ENCODE measurements around the gene PXK. TPM values are rescaled to one million over a fixed set of nuclear protein-coding genes. Genes with fewer than 3 reads are reported as not detected.
A peak's percentile ranks its signal among the peaks of the same experiment; 100 is the strongest.

Gene PXK
- total RNA-seq, 1 donor = 57.9 TPM

DNA sequence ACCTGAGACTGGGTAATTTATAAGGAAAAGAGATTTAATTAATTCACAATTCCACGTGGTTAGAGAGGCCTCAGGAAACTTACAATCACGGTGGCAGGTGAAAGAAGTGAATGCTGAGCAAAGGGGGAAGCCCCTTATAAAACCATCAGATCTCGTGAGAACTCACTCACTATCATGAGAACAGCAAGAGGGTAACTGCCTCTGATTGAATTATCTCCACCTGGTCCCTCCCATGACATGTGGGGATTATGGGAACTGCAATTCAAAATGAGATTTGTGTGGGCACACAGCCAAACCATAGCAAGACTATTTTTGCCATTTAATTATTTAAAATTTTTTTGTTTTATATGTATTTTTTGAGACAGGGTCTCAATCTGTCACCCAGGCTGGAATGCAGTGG lies 132.2 kb downstream of the PXK start:
- TF ChIP-seq, protein P1, sequence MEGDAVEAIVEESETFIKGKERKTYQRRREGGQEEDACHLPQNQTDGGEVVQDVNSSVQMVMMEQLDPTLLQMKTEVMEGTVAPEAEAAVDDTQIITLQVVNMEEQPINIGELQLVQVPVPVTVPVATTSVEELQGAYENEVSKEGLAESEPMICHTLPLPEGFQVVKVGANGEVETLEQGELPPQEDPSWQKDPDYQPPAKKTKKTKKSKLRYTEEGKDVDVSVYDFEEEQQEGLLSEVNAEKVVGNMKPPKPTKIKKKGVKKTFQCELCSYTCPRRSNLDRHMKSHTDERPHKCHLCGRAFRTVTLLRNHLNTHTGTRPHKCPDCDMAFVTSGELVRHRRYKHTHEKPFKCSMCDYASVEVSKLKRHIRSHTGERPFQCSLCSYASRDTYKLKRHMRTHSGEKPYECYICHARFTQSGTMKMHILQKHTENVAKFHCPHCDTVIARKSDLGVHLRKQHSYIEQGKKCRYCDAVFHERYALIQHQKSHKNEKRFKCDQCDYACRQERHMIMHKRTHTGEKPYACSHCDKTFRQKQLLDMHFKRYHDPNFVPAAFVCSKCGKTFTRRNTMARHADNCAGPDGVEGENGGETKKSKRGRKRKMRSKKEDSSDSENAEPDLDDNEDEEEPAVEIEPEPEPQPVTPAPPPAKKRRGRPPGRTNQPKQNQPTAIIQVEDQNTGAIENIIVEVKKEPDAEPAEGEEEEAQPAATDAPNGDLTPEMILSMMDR (IDR thresholded peaks at IDR 0.05; ENCODE audit: insufficient read depth, low read depth, low read length) = no peak
- H3K4me3 ChIP-seq (ENCODE audit: low read depth, low read length) = no peak overlapping the region
- DNase-seq (ENCODE audit: low read depth) = no peak

DNA sequence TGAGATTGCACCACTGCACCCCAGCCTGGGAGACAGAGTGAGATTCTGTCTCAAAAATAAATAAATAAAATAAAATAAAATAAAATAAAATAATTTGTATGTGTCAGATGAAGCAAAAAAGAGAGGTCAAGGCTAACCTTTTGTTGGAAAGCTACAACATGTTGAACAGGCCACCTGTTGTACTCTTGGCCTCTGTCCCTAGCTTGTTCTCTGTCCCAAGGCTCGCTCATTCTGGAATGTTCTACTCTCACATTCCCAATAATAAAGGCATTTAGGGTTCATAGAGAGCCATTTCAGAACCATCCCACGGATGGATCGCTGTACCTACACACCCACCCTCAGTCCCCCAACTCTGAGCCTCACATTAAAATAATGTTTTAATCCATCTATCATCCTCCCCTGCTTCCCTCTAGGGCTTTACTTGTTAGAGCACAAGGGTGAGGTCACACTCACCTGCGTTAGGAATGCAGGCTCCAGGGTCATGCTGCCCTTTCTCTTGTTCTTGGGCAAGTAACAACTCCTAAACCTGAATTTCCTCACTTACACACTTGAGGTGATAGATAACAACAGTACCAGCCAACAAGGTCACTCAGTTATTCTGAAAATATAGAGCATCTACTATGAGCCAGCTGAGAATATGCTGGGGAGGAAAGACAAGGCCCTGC lies 134.3 kb downstream of the PXK start:
- H3K4me3 ChIP-seq (ENCODE audit: low read depth, low read length) = no peak overlapping the region
- no peak for DNase-seq (ENCODE audit: low read depth)
- TF ChIP-seq, protein P1 (IDR thresholded peaks at IDR 0.05; ENCODE audit: insufficient read depth, low read depth, low read length) = no peak

DNA sequence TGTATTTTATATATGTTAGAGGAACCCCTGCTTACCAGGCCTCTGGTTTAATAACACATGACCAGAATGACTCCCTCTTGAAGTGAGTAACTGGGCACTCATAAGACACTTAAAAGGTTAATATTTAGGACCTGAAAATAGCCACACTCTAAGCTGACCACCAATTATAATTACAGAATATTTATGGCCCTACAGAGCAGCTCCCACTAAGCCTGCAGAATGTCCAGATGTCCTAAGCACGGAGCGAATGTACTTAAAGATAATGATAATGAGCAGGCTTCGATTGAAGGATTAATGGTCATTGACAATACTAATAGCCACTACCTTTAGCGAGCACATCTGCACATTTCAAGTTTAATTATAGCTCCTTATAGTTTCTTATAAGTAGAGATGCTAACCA lies 136.4 kb downstream of the PXK start:
- peak; percentile 20 for DNase-seq (ENCODE audit: low read depth)
- H3K4me3 ChIP-seq (ENCODE audit: low read depth, low read length) = no peak overlapping the region
- TF ChIP-seq, protein P1 (IDR thresholded peaks at IDR 0.05; ENCODE audit: insufficient read depth, low read depth, low read length) = no peak

DNA sequence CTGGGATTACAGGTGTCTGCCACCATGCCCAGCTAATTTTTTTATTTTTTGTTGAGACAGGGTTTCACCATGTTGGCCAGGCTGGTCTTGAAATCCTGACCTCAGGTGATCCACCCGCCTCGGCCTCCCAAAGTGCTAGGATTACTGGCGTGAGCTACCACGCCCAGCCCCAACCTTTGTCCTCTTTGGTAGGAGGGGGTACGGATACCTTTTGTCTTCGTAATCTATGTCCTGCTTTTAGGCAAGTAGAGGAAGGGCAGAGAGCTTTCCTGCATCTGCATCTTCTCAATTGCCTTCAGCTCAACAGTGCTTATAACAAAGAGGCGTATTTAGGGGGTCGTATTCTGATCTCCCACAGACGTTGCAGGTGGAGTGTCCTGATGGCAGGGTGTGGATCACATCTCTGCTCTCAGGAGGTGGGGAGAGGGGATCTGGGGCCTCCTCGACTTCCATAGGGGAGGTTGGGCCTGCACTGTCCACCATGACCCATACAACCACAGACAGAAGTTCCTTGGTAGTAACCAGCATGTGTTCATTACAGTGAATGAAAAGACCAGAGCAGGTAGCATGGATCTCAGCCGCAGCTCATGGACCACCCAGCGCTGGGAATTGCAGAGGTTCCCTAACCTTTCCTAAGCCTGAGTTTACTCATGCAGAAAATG lies 137.8 kb downstream of the PXK start:
- TF ChIP-seq, protein P1 (IDR thresholded peaks at IDR 0.05; ENCODE audit: insufficient read depth, low read depth, low read length) = no peak
- no peak overlapping the region for H3K4me3 ChIP-seq (ENCODE audit: low read depth, low read length)
- no peak for DNase-seq (ENCODE audit: low read depth)

DNA sequence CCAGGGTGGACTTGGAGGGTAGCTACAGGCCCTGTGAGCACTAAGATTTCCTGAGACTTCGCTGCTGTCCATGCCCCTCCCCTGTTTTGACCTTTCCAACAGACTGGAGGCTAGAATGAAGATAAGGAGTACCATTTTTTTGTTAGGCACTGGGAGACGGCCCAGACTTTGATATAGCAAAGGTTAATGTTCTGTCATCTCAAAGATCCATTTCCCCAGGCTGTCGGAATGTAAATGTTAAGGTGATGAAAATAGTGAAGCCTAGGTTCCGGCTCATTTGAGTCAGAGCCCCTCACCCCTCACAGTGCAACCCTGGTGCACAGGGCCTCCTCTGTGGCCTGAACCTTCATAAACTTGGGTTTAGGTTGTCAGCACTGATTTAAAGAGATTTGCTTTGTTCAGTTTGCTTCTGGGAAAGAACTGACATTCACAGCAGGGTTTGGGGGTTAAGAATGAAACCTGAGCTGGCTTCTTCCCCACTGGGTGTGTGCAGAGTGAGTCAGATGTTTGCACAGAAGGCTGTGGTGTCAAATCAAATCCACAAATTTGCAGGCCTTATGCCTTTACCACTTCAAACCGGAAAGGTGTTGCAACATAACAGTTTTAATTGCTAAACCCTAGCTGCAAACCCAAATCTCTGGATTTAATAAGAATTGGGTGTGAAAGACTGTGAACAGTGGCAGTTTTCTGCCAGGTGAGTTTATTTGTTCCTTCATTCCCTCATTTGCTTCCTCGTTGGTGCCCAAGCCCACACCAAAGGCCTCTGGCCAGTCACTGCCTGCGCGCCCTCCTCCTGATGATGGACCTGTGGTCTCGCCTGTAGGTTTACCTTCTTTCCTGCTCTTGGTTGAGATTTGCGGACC lies 138.6 kb downstream of the PXK start:
- TF ChIP-seq, protein P1 (IDR thresholded peaks at IDR 0.05; ENCODE audit: insufficient read depth, low read depth, low read length) = no peak
- no peak overlapping the region for H3K4me3 ChIP-seq (ENCODE audit: low read depth, low read length)
- peak; percentile 96 for DNase-seq (ENCODE audit: low read depth)

DNA sequence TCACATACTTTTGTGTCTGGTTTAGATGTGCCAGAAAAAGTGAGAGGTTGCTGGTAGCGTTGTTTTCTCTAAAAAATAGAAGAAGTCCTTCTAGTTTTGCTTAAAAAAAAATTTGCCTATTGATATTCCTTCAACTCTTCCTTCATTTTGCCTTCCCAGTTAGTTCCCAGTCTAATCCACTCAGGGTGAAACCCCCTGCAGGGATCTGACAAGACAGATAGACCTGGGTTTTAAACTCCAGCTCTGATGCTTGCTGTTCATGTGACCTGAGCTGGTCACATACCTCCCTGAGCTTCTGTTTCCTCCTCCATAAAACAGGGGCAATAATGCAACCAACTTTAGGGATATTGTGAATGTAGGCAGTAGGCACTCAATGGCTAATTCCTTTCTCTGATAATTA lies 140.6 kb downstream of the PXK start:
- no peak for DNase-seq (ENCODE audit: low read depth)
- TF ChIP-seq, protein P1 (IDR thresholded peaks at IDR 0.05; ENCODE audit: insufficient read depth, low read depth, low read length) = no peak
- no peak overlapping the region for H3K4me3 ChIP-seq (ENCODE audit: low read depth, low read length)

Measured in fibroblast of villous mesenchyme (primary cell).